ENCODE data around the gene RPL18A. TPM values are rescaled to one million over a fixed set of nuclear protein-coding genes. Genes with fewer than 3 reads are reported as not detected.

RPL18A gene
- total RNA-seq, 1 experiment from 2014 or later = 2,013 TPM

DNA sequence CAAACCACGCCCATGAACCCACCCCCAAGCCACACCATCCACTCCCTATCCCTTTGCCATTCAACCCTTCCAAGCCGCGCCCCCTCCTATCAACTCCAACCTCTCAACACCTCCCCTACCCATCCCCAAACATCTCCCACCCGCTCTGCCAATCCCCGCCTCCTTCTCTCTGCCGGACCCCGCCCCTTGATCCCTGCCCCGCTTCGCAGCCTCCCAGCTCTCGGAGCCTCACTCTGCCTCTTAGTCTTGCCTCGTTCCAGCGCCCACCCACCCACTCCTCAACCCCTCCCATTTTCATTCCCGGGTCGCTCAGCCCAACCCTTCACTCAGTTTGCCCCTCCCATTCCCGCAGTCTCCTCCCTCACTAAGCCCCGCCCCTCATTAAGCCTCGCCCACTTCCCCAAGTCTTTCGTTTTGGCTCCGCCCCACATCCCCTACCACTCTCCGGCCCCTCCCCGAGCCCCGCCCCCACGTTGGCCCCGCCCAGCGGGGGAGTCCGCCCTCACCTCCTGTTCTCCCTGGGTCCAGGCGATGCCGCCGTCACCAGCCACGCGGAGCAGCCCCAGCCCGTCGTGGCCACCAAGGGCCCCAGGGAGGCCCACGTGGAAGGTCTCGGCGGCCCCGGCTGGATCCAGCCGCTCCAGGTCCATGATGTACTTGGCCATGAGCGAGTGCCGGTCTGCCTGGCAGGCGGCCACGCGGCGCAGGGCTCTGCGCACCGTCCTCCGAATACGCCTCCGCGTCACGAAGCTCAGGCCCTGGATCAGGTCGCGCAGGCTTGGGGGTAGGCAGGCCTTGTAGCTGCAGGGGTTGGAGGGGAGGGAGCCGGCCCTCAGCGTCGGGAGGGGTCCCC, 17.7 kb upstream of the RPL18A start:
- DNase-seq (ENCODE audit: low read depth) = no peak

DNA sequence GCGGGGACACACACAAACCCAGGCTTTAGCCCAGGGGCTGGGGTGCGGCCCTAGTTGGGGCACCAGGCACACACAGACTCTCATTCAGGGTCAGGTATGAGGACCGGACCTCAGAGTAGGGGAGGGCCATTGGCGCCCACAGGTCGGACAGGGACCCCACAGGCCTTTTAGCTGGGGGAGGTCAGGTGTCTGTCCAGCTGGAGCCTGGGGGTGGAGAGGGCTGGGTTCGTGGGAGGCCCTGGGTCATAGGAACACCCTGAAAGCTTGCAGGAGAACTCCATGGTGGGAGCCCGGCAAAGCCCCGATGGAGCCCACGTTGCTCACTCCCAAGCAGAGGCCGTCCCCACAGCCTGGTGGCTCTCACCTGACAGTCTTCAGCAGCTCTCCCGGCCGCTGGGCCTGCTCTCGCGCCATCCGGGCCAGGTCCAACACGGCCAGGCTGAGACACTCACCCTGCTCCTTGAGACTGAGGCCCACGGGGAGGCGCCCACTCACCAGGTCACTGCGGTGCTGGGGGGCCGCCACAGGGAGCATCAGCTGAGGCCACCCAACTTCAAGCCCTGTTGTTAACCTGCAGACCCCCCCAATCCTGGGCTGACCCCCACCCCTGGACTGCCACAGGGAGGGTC, 16.9 kb upstream of the RPL18A start:
- no peak for DNase-seq (ENCODE audit: low read depth)

DNA sequence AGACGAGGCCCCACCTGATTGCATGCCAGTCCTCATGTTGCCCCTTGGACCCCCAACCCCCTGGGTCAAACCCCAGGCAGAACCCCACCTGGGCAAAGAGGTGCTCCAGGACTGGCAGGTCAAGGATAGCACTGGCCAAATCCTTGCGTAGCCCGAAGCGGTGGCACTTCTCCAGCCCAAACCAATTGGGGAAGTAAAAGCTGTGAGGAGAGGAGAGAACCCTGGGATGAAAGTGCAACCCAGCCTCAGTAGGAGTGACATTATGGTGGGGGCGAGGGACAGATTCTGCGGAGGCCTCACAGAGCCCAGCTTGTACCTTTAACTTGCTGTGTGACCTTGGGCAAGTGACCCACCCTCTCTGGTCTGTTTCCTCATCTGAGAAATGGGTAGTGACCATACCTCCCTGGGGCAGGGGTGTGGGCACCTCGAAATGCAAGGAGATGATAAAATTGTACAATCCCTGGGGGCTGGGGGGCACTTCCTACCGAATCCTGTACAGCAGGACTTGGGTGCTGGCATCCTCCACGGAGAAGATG, 16.4 kb upstream of the RPL18A start:
- no peak for DNase-seq (ENCODE audit: low read depth)

DNA sequence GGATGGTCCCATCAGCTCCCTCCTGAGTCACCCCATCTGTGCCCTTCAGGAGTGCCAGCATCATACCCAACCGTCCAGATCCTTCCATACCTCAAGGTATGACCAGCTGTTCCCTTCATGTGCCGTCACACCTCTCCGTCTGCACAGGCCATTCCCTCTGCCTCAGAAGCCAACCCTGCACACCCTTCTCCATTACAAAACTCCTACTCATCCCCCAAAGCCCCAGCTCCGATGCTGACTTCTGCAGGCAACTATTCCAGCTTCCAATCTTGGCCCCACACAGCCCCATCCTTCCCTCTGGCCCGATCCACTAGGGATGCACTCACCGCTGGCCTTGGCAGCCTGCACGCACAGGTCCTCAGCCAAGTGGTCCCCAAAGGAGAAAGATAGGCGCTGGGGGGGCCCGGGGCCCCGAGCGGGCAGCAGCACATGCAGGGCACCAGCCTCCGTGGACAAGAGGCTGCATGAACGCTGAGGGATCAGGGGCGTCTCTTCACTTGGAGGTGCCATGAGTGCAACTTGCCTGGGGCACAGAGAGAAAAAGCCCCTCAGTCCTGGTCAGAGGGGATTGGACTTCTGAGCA, 15.7 kb upstream of the RPL18A start:
- no peak for DNase-seq (ENCODE audit: low read depth)

DNA sequence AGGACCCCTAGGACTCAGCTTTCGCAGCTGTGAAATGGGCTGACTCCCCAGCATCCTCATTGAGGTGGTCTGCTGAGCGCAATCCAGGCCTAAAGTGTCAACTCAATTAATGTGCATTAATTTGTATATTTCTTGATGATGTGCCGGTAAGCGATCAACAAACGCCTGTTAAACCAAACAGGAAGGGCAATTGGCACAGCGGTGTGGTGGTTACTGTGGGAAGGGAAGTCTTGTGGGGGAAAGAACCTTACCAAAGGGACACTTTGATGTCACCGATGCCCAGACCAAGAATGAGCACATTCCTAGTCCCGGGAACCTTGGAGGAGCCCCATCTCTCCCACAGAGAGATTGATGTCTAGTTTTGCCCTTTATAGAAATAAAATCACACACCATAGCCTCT, 13.6 kb upstream of the RPL18A start:
- no peak for DNase-seq (ENCODE audit: low read depth)

DNA sequence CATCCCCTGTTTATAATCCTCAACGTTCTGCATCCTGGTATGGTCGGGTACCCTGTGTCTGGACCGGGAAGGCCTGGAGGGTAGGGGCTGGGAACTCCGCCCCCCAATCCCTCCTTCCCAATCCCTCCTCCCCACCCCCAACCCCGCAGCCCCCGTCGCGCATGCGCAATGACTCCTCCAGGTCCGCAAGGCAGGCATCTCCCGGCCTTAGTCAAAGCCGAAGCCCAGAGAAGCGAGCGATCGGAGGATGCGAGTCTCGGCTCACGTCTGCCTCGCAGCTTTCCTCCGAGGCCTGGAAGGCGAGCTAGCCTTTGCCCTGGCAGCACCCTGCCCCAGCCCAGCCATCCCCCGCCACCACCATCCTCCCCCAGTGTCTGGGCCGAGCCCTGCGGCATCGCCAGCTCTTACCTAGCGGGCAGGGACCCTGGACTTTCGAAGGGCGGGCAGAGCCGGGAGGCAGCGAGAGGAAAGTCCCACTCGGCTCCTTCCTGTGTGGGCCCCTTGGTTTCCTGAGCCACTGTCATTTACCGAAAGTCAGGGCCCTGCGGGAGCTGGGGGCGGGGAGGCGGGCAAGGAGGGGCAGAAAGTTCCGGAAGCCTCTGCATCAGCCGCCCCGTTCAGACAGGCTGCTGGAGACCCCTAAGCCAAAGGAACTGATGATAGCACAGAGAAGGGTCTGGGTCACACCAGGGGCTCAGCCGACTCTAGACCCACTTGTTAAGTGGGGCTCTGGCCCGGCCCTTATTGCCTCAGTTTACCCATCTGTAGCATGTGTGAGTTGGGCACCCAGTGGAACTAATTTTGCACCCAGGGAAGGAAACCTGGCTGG, 12.0 kb upstream of the RPL18A start, which contains the start of gene JAK3:
JAK3 (minus strand) TSS at position 445 of the 829 bp plus-strand sequence. CDS start 3,565 bp downstream, outside the sequence.
- DNase-seq (ENCODE audit: low read depth) = no peak

DNA sequence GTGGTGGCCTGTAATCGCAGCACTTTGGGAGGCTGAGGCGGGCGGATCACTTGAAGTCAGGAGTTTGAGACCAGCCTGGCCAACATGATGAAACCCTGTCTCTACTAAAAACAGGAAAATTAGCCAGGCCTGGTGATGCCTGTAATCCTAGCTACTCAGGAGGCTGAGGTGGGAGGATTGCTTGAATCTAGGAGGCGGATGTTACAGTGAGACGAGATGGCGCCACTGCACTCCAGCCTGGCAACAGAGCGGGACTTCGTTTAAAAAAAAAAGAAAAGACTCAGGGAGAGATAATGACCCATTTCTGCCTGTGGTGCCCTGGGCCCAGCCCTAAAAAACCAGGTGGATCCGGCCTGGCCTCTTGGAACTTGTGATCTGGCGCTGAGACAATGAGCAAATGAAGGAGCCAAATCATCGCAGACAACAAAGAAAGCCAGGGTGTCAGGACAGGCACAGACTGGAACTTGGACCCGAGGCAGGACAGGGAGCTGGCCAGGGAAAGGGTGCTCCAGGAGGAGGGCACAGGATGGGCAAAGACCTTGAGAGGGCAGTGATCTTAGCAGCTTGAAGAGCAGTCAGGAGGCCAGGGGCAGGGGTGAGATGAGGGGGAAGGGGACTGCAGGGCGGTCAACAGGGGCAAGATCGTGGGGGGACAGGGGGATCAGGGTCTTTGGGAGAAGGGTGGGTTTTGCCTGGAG, 11.0 kb upstream of the RPL18A start:
- DNase-seq (ENCODE audit: low read depth) = no peak

DNA sequence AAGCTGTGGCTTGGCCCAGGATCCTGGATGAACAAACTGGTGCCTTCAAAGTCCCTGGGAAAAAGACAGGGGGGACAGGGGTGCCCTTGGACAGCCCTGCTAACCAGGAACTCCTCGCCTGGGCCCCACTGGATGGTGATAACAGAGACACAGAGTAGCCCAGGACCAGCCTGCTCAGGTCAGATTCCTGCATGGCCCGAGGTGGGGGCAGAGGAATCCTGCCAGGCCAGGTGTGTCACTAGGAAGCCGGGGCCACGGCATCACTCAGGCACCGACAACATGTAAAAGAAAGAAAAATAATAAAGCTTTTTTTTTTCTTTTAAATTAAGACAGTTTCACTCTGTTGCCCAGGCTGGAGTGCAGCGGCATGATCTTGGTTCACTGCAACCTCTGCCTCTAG, 5.6 kb upstream of the RPL18A start:
- no peak for DNase-seq (ENCODE audit: low read depth)

DNA sequence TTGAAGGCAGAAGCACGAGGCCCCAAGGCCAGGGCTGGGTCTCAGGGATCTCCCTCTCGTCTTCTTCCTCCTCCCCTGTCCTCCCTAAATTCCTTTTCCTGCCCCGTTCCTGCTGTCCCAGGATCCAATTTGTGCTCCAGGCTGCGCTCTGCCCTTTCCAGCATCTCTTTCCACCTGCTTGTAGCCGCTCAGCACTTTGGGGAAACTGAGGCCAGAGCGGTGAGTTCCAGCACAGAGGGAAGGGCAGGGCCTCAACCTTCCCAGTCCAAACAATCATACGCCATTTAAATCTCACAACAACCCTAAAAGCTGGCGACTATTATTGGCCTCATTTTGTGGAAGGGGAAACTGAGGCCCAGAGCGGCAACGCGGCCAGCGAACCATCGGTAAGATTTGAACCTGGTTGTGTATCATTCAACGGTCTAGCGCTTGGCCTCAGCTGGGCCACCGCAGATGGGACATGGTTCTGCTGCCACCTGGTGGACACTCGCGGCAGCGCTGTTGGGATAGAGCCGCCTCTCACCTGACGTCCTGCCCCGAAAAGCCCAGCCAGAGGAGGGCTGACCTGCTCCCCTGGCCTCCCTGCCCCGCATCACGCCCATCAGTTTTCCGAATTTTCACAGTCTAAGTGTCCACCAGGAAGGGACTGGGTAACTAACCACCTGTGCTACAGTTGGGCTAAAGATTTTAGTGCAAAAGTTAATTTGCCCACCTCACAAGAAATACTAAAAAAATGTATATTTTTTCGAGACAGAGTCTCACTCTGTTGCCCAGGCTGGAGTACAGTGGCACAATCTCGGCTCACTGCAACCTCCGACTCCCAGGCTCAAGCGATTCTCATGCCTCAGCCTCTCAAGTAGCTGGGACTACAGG, 4.2 kb upstream of the RPL18A start:
- peak; percentile 65 for DNase-seq (ENCODE audit: low read depth)

DNA sequence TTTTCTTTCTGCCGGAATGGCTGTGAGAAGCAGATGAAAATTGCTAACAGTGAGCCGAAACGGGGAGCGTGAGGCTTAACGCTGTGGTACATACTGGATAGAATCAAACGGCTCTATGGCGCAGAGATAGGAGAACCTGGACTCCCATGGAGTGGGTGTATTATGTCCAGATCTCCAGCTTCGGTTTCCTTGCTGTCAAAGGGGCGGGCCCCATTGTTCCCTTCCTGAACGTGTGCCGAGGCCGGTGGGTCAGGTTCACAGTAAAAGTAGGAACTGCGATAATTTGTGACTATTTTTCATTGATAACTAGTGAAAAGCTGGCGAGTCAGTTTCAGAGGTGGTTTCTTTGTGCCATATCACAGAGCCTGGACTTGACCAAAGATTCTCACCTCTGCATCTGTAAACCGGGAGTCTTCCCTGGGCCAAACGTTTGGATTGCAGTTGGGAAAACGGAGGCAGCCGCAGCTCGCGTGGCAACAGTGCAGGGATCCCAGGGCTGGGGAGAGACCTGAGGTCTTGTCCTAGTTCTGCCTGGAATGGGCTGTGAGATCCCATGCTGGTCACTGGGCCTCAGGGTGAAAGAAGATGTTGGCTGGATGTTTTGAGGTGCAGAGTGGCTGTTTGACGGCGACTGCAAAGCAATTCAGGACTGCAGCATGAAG, 752 bp downstream of the RPL18A start:
- DNase-seq (ENCODE audit: low read depth) = no peak

DNA sequence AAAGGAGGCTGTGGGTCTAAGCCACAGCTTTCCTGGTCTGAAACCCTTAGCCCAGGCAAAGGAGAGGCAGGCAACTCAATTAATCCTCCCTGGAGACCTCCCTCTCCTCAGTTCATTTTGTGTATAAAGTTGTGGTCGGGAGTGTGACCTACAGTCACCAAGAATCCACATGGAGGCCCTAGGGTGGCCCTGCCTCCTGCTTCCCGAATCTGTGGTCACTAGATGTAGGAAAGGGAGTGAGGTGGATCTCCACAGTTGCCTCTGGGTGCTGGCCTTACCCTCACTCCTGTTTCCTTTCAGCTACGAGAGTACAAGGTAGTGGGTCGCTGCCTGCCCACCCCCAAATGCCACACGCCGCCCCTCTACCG, 1.3 kb downstream of the RPL18A start:
- no peak for DNase-seq (ENCODE audit: low read depth)

DNA sequence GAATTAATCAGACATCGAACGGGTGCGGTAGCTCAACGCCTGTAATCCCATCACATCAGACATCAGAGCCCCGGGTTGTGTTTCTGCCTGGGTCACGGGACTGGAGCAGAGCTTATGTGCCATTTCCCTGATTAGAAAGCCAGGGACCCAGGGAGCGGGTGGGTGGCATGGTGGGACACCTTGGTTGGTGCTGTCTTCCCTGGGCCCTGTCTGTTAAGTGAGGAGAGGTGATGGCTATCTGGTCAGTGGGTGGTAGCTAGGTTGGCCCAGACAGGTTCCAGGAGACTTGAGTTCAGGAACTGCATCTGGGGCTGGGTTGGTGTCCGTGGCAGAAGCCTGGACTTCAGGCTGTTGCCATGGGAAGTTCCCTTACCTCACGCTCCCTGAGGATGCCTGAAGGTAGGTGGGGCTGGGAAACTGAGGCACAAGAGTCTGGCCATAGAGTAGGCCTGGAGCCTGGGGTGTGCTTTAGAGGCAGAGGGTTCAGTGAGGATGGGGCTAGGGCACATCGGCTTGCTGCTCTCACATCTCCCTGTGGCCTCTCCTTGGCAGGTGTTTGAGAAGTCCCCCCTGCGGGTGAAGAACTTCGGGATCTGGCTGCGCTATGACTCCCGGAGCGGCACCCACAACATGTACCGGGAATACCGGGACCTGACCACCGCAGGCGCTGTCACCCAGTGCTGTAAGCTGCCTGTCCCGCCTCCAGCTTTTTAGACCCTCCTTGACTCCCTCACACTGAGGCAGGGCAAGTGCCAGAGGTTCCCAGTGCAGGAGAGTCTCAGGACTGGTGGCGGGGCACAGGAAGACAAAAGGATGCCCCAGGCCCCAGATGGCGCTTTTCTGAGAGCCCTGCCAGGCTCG, 2.1 kb downstream of the RPL18A start:
- DNase-seq (ENCODE audit: low read depth) = no peak

DNA sequence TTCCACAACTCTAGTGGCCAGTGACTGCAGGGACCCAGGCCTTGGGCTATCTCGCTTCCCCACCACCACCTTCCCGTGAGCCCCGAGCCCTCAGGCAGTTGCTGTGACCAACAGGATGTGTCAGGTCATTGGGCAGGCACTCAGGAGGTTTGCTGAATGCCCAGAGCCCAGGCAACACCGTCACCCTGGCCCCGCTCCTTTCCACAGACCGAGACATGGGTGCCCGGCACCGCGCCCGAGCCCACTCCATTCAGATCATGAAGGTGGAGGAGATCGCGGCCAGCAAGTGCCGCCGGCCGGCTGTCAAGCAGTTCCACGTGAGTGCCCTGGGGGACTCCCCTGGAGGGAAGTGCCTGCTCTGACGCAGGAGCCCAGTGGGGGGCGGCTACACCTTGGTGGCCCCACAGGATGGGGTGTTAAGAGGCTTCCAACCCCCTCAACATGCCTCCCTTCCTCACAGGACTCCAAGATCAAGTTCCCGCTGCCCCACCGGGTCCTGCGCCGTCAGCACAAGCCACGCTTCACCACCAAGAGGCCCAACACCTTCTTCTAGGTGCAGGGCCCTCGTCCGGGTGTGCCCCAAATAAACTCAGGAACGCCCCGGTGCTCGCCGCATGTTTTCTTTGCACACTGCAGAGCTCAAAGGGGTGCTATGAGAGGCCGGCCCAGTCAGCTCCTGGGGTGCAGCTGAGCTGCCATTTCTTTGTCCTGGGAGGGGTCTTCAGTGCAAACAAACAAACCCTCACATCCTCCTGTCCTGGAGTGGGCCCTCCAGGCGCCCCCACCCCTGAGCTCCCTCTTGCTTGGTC, 3.2 kb downstream of the RPL18A start:
- DNase-seq (ENCODE audit: low read depth) = no peak

DNA sequence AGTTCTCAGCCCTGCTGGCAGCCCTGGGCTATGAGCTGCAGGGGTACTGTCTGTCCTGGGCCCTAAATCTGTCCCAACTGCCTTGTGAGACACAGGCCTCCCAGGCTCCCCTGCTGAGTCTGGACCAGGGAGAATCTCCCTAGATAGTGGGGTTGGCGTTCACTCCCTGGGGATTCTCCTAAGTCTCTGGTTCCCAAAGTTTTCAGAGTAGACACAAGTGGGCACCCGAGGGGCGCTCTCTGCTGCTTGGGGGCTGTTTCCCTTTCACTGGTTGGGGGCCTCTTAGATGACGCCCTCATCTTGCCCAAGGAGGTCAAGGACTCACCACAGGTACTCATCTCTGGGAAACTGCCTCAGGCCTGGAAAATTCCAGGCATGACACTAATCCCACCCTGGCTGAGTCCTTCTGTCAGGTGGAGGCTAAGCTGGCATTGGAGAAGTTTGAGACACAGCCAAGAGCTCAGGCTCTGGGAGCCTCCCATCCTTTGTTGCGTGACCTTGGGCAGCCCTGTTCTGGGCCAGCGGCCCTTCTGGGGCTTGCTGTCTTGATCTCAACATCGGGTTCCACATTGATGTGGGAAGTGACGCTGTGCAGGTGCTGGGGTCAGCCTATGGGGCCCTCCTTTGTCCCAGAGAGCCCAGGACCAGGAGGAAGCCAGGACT, 3.9 kb downstream of the RPL18A start:
- DNase-seq (ENCODE audit: low read depth) = no peak

DNA sequence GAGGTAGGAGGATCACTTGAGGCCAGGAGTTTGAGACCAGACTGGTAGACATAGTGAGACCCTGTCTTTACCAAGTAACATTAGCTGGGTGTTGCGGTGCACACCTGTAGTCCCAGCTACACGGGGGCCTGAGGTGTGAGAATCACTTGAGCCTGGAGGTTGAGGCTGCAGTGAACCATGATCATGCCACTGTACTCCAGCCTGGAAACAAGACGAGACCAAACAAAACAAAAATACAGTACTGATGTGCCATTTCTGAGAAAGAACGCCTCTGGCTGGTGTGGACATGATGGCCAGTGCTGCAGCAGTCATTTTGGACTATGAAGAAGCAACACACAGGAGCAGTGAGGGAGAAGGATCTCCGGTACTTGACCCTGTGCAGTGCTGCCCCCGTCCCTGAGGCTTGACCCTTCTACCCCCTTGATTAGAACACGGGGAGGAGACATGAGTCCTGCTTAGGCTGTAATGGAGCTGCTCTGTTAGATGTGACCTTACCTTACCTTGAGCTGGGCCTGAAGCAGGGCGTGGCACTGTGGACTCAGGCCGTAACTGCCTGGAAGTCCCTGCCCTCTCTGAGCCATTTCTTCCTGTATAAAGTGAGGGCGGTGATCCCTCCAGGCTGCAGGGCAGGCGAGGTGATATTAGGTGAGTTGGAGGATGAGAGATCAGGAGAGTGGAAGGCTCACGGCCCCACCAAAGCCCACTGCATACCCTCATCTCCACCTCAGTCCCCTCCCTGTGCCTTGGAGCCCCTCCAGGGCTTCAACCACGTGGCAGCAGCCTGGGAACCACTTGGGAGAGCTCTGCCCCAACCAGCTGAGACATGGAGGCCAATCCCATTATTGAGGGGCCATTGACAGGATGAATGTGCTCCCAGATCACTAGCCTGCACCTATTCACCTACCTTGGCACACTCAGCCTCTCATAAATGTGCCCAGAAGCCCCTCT, 5.9 kb downstream of the RPL18A start:
- peak; percentile 60 for DNase-seq (ENCODE audit: low read depth)

Measured in HT1080 (cell line).